ENCODE results near the gene RASD2.
A peak's percentile ranks its signal among the peaks of the same experiment; 100 is the strongest.

The RASD2 gene

DNA sequence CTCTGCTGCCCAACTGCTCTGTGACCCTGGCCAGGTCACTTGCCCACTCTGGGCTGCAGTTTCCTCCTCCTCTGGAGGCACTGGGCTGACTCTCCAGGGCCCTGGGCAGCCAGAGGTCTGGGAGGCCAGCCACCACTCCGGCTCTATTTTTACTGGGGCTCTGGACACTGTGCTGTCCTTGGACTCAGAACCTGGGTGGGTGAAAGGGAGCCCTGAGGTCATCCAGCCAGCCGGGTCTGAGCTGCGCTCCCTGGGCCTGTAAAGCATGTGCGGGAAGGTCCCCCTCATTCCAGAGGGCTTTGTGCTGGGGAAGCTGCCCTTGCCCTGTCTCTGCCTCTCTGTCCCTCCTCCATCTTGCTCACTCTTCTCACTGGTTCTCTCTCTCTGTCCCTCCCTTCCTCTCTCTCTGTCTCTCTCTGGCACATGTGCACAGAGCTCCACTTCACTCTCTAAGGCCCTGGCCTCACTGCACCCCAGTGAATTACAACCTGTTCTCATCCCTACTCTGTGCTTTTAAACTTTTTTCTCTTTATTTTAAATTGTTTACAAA lies 51.9 kb downstream of the RASD2 start:
- peak overlapping the region; percentile 59 for H2AFZ ChIP-seq (ENCODE audit: low read length)

DNA sequence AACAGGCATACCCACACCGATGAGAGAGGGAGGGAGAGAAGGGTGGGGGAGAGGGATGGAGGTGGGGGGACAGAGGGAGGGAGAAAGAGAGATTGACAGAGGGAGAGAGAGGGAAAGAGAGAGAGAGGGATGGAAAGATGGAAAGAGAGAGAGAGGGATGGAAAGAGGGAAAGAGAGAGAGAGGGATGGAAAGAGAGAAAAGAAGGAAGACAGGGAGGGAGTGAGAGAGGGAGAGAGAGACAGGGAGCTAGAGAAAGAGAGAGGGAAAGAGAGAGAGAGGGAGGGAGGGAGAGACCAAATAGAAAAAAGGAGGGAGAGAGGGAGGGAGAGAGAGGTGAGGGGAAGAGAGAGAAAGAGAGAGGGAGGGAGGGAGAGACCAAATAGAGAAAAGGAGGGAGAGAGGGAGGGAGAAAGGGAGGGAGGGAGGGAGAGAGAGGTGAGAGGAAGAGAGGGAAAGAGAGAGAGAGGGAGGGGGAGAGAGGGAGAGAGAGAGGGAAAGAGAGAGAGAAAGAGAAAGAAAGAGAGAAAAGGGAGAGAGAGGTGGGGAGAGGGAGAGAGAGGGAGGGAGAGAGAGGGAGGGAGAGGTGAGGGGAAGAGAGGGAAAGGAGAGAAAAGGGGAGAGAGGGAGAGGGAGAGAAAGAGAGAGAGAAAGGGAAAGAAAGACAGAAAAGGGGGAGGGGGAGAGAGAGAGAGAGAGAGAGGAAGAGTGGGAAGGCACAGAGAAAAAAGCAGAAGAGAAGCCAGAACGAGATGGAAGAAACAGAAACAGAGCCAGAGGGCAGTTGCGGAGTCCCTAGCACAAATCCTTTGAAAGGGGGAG lies 52.6 kb downstream of the RASD2 start:
- H3K4me1 ChIP-seq (ENCODE audit: insufficient read depth, low read length, poor library complexity, severe bottlenecking), result peaks cover 5% of the 10 kb centered on the region
- H3F3A ChIP-seq (ENCODE audit: low read depth), result no peaks in the 10 kb centered on the region
- H3K9ac ChIP-seq (ENCODE audit: low read depth, low read length, poor library complexity, severe bottlenecking), result peak overlapping the region; percentile 46
- H3K27me3 ChIP-seq (ENCODE audit: insufficient read depth, low read length, poor library complexity, severe bottlenecking), result no peaks in the 10 kb centered on the region
- H3K4me3 ChIP-seq (ENCODE audit: low read length, poor library complexity, severe bottlenecking), result no peak overlapping the region
- H2AFZ ChIP-seq (ENCODE audit: low read length), result peak overlapping the region; percentile 64
- no peaks in the 10 kb centered on the region for H3K9me3 ChIP-seq (ENCODE audit: insufficient read depth, low read depth, low read length)
- H3K36me3 ChIP-seq (ENCODE audit: insufficient read depth, low read length), result no peaks in the 10 kb centered on the region
- H3K4me2 ChIP-seq (ENCODE audit: low read depth, low read length, poor library complexity, severe bottlenecking), result no peak overlapping the region
- no peaks in the 10 kb centered on the region for H3K79me2 ChIP-seq (ENCODE audit: insufficient read depth, low read length)
- H4K20me1 ChIP-seq (ENCODE audit: insufficient read depth, low read length, poor library complexity, severe bottlenecking), result no peaks in the 10 kb centered on the region
- H3K9me2 ChIP-seq (replicated peaks; ENCODE audit: low read depth, low read length), result no peaks in the 10 kb centered on the region
- TF ChIP-seq, protein P1, sequence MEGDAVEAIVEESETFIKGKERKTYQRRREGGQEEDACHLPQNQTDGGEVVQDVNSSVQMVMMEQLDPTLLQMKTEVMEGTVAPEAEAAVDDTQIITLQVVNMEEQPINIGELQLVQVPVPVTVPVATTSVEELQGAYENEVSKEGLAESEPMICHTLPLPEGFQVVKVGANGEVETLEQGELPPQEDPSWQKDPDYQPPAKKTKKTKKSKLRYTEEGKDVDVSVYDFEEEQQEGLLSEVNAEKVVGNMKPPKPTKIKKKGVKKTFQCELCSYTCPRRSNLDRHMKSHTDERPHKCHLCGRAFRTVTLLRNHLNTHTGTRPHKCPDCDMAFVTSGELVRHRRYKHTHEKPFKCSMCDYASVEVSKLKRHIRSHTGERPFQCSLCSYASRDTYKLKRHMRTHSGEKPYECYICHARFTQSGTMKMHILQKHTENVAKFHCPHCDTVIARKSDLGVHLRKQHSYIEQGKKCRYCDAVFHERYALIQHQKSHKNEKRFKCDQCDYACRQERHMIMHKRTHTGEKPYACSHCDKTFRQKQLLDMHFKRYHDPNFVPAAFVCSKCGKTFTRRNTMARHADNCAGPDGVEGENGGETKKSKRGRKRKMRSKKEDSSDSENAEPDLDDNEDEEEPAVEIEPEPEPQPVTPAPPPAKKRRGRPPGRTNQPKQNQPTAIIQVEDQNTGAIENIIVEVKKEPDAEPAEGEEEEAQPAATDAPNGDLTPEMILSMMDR (conservative IDR thresholded peaks at IDR 0.05; ENCODE audit: low read length), result no peak
- TF ChIP-seq EZH2phosphoT487 (IDR thresholded peaks at IDR 0.05; ENCODE audit: borderline replicate concordance), result no peak

More for the DNA sequence above, 51.9 kb downstream of the RASD2 start:
- Histone ChIP-seq H3K79me2 (ENCODE audit: insufficient read depth, low read length) (no peaks in the 10 kb centered on the region), H3K4me1 (ENCODE audit: insufficient read depth, low read length, poor library complexity, severe bottlenecking) (peaks cover 5% of the 10 kb centered on the region), H3F3A (ENCODE audit: low read depth) (no peaks in the 10 kb centered on the region), H3K4me3 (ENCODE audit: low read length, poor library complexity, severe bottlenecking) (no peak overlapping the region), H3K9ac (ENCODE audit: low read depth, low read length, poor library complexity, severe bottlenecking) (peak overlapping the region; percentile 46), H3K9me3 (ENCODE audit: insufficient read depth, low read depth, low read length) (no peaks in the 10 kb centered on the region), H3K36me3 (ENCODE audit: insufficient read depth, low read length) (no peaks in the 10 kb centered on the region), H3K4me2 (ENCODE audit: low read depth, low read length, poor library complexity, severe bottlenecking) (no peak overlapping the region), H4K20me1 (ENCODE audit: insufficient read depth, low read length, poor library complexity, severe bottlenecking) (no peaks in the 10 kb centered on the region), H3K9me2 (replicated peaks; ENCODE audit: low read depth, low read length) (no peaks in the 10 kb centered on the region), H3K27me3 (ENCODE audit: insufficient read depth, low read length, poor library complexity, severe bottlenecking) (no peaks in the 10 kb centered on the region)
- TF ChIP-seq, protein P1 (conservative IDR thresholded peaks at IDR 0.05; ENCODE audit: low read length), result no peak
- no peak for TF ChIP-seq EZH2phosphoT487 (IDR thresholded peaks at IDR 0.05; ENCODE audit: borderline replicate concordance)

DNA sequence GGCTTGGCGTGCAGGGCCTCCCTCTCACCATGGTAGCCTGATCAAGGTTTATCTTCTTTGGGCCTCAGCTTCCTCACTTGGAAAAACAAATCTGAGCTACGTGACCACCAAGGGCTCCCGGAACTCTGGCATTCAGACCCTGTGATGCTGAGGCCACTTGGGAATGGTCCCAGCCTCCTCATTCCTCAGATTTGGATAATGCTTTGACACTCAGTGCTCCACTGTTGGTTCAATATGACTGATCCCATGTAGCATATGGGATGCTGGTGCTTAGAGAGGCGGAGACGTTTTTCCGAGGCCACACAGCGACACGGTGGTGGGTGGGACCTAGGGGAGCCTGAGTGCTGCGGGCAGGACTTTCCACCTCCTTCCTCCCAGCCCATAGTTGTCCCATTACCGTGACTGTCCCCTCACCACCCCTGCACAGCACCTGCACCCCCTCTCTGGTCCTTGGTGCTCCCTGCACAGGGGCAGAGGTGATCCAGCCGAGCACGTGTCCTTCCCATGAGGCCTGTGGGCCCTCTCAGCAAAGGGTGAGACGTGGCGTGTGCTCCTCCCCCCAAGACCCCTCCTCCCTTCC lies 53.4 kb downstream of the RASD2 start:
- H3K9me2 ChIP-seq (replicated peaks; ENCODE audit: low read depth, low read length), result no peaks in the 10 kb centered on the region
- no peaks in the 10 kb centered on the region for H3K79me2 ChIP-seq (ENCODE audit: insufficient read depth, low read length)
- 0 out of 2 replicates have a peak overlapping the region, but pooled peaks have one; percentile 64 for H2AFZ ChIP-seq (ENCODE audit: low read length)
- TF ChIP-seq EZH2phosphoT487 (IDR thresholded peaks at IDR 0.05; ENCODE audit: borderline replicate concordance), result no peak
- TF ChIP-seq, protein P1 (conservative IDR thresholded peaks at IDR 0.05; ENCODE audit: low read length), result no peak
- no peaks in the 10 kb centered on the region for H3K36me3 ChIP-seq (ENCODE audit: insufficient read depth, low read length)
- no peak overlapping the region for H3K4me2 ChIP-seq (ENCODE audit: low read depth, low read length, poor library complexity, severe bottlenecking)
- H4K20me1 ChIP-seq (ENCODE audit: insufficient read depth, low read length, poor library complexity, severe bottlenecking), result no peaks in the 10 kb centered on the region
- no peaks in the 10 kb centered on the region for H3K9me3 ChIP-seq (ENCODE audit: insufficient read depth, low read depth, low read length)
- no peaks in the 10 kb centered on the region for H3K27me3 ChIP-seq (ENCODE audit: insufficient read depth, low read length, poor library complexity, severe bottlenecking)
- H3K9ac ChIP-seq (ENCODE audit: low read depth, low read length, poor library complexity, severe bottlenecking), result no peak overlapping the region
- H3K4me3 ChIP-seq (ENCODE audit: low read length, poor library complexity, severe bottlenecking), result no peak overlapping the region
- H3K4me1 ChIP-seq (ENCODE audit: insufficient read depth, low read length, poor library complexity, severe bottlenecking), result peaks cover 5% of the 10 kb centered on the region
- no peaks in the 10 kb centered on the region for H3F3A ChIP-seq (ENCODE audit: low read depth)

Data from Loucy (cell line).